Transverse colon (tissue), 3 donors: Measurements from ENCODE around the gene ODAM.

Experiments
- POLR2A ChIP-seq: fragments of 450-650 bp; IDR thresholded peaks from one replicate; pipeline ENCODE4 v1.6.1; 2016; ENCODE audit warnings: antibody characterized with exemption, mild to moderate bottlenecking, moderate library complexity
- TF ChIP-seq, protein P1 (sequence below), 5 experiments: fragments of 200-600 bp in 3 of 5; fragments of 450-650 bp in 2 of 5; sonication (generic) in 3 of 5; IDR thresholded peaks; 1 replicate in 2 of 5; 2 replicates in 3 of 5; pipeline ENCODE4 v1.5.1; 2016 to 2017; ENCODE audit warnings: antibody characterized with exemption in 5 of 5, inconsistent platforms in 3 of 5, mild to moderate bottlenecking in 2 of 5, moderate library complexity in 1 of 5

DNA sequence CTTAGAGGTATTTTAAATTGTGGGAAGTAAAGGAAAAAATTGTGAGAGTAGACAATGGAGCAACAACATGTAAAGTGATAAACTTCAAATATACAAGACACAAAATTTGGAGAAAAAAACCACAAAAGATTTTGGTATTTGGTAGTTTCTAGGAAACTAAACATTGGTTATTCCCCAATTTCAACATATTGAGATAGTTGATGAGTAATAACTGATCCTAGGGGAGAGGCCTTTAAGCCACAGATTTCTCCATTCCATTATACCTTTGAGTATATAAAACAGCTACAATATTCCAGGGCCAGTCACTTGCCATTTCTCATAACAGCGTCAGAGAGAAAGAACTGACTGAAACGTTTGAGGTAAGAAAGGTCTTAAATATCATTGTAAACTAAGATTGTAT, 30.3 kb downstream of the ODAM start, which contains the start of gene FDCSP:
- TF ChIP-seq, protein P1, sequence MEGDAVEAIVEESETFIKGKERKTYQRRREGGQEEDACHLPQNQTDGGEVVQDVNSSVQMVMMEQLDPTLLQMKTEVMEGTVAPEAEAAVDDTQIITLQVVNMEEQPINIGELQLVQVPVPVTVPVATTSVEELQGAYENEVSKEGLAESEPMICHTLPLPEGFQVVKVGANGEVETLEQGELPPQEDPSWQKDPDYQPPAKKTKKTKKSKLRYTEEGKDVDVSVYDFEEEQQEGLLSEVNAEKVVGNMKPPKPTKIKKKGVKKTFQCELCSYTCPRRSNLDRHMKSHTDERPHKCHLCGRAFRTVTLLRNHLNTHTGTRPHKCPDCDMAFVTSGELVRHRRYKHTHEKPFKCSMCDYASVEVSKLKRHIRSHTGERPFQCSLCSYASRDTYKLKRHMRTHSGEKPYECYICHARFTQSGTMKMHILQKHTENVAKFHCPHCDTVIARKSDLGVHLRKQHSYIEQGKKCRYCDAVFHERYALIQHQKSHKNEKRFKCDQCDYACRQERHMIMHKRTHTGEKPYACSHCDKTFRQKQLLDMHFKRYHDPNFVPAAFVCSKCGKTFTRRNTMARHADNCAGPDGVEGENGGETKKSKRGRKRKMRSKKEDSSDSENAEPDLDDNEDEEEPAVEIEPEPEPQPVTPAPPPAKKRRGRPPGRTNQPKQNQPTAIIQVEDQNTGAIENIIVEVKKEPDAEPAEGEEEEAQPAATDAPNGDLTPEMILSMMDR (IDR thresholded peaks at IDR 0.05): no peak
- no peak for TF ChIP-seq POLR2A
